GM13977 (cell line): ENCODE results near the gene ST6GALNAC4.

Experiments used
- DNase-seq: peaks from one replicate; pipeline ENCODE4 v3.0.0; 2012; ENCODE audit warnings: low spot score
- CTCF ChIP-seq: IDR thresholded peaks from 2 replicates; pipeline ENCODE4 v1.5.1; 2012; ENCODE audit warnings: mild to moderate bottlenecking, control low read depth; ENCODE audit not compliant: insufficient read depth; ENCODE audit errors: extremely low read depth, missing control alignments
- in situ Hi-C: fragments of 300-500 bp; cut with MboI; formaldehyde crosslinking; loops from one replicate; pipeline ENCODE4 v1.12.0; 2022; ENCODE audit warnings: low sequenced_read_pairs, low pct_unique_long_range_greater_than_20kb, mixed read lengths, inconsistent platforms; ENCODE audit not compliant: unreplicated experiment

ST6GALNAC4 gene

GRCh38 chr9:127926906-127927200 is 10.0 kb upstream of the ST6GALNAC4 start:
- in situ Hi-C loops = no loop called here
- TF ChIP-seq CTCF = no peak

GRCh38 chr9:127925959-127926905 is 9.4 kb upstream of the ST6GALNAC4 start:
- in situ Hi-C loops = no loop called here
- TF ChIP-seq CTCF = no peak
- no peak for DNase-seq

More at GRCh38 chr9:127926906-127927200, 10.0 kb upstream of the ST6GALNAC4 start:
- no peak for DNase-seq

DNA sequence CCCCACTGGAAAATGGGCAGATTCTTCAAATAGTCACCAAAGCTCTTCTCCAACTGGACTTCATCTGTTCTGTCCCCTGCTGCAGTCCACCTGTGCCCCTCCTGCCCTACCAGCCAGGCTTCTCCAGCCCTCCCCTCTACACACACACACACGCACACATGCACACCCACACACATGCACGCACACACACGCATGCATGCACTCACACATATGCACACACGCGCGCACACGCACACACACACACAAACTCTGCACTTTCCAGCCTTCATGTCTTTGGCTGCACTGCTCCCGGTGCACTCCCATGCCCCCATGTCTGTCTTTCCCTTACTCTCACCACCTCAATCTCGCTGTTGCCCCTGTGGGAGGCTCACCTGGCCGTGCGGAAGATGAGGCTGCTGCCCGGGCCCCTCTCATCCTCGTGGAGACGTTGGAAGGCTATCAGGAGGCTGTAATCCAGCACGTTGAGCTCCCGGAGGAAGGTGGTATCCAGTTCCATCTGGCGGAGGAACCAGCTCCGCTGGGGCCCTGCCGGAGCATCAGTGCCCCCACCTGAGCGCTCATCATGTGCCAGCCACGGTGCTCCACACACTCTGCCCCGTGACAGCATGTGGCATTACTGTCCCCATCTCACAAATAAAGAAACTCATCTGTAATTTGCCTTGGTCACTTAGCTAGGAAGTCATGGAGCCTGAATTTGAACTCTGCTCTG is 8.0 kb upstream of the ST6GALNAC4 start:
- no peak for DNase-seq
- in situ Hi-C loops = loop anchor here (25.0 kb wide), 1 partner anchor 338 kb away; no protein-coding TSS in a partner anchor

GRCh38 chr9:127923771-127924170 is 6.9 kb upstream of the ST6GALNAC4 start:
- DNase-seq = no peak
- in situ Hi-C loops = loop anchor here (25.0 kb wide), 1 partner anchor 336 kb away; no protein-coding TSS in a partner anchor
- no peak for TF ChIP-seq CTCF

More for the DNA sequence above, 8.0 kb upstream of the ST6GALNAC4 start:
- TF ChIP-seq CTCF = no peak

- no peak for TF ChIP-seq CTCF
- in situ Hi-C loops = loop anchor here (25.0 kb wide), 1 partner anchor 336 kb away; no protein-coding TSS in a partner anchor
- DNase-seq = no peak
Observed at GRCh38 chr9:127923046-127923445, 6.2 kb upstream of the ST6GALNAC4 start.

GRCh38 chr9:127921557-127922120 is 4.8 kb upstream of the ST6GALNAC4 start:
- peak; percentile 97 for TF ChIP-seq CTCF
- in situ Hi-C loops = loop anchor here (25.0 kb wide), 1 partner anchor 334 kb away; no protein-coding TSS in a partner anchor
- peak; percentile 89 for DNase-seq
